NCI-H748 (cell line): ENCODE results near the gene PGS1.

Experiments used
- DNase-seq: peaks from one replicate; lab custom pipeline; 2025; ENCODE audit not compliant: unreplicated experiment; lab: John Stamatoyannopoulos, UW

The PGS1 gene

GRCh38 chr17:78469443-78469842, 91.0 kb downstream of the PGS1 start:
- no peak for DNase-seq

DNA sequence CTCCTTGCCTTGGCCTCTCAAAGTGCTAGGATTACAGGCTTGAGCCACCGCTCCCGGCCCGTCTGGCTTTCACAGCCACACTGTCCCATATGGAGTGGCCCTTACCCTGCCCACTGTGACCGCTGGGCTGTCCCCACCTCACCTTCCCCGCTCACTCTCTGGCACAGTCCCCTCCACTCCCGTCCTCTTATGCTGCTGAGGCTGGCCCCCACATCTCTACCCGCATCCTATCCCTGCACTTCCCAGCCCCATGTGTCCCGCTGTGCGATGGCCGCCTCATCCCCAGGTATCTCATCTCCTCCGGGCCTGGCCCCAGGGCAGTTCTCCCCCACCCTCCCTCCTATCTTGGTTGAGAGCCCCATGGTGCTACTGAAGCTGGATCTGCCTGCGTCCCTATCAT, 93.2 kb downstream of the PGS1 start:
- no peak for DNase-seq

- no peak for DNase-seq
These were observed 93.8 kb downstream of the PGS1 start for GRCh38 chr17:78472035-78472905.

DNA sequence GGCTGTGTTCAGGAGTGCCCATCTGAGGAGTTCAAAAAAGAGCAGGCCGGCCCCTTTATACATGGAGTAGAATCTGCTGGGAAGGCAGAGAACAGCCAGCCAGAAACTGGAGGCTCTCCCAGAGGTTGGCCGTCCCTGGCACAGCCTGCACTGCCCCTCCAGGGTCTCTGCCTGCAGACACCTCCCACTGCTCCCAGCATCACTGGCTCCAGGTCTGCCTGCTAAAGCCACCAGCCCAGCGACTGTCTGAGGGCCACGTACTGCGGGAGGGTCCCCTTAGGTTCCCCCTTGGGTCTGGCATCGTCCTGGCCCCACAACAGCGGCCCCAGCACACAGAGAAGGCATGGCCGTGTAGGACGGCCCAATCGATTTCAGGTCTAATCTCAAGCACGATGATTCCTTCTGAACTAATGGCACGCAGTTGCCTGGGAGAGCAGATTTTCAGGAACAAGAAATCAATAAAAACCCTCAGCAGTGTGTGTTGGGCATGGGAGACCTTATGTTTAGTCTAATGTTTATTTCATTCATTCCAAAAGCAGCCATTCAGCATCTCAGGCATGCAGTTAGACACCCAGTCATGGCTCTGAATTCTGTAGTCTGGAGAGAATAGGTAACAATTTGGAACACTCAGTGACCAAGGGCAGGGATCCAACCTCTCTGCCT, 95.6 kb downstream of the PGS1 start:
- DNase-seq: no peak
